Lung (tissue), 12 donors: ENCODE measurements around the gene CORO7. TPM values are rescaled to one million over a fixed set of nuclear protein-coding genes. Genes with fewer than 3 reads are reported as not detected.
A peak's percentile ranks its signal among the peaks of the same experiment; 100 is the strongest.

Experiments
- ATAC-seq: fragments of 200-7000 bp; cut with Tn5 transposase; one replicate; pipeline ENCODE4 v1.9.1; 2020; ENCODE audit warnings: moderate number of reproducible peaks; ENCODE audit not compliant: insufficient read depth, low FRiP score
- DNase-seq, 3 donors: peaks; one replicate each; pipeline ENCODE4 v3.0.0-alpha.2; 2013 to 2017
- H3K27ac ChIP-seq, 2 donors: one replicate each; pipeline ENCODE4 v1.5.1; 2013; ENCODE audit warnings: mild to moderate bottlenecking in 2 of 2, moderate library complexity in 2 of 2, control low read depth in 1 of 2, inconsistent platforms in 1 of 2, low read depth in 1 of 2, low read length in 1 of 2
- H3K27me3 ChIP-seq, 3 donors: one replicate each; pipeline ENCODE4 v1.5.1; 2013; ENCODE audit warnings: low read length in 2 of 3; ENCODE audit not compliant: control insufficient read depth in 3 of 3, insufficient read depth in 3 of 3
- H3K36me3 ChIP-seq, 4 donors: one replicate each; pipeline ENCODE4 v1.5.1; 2013; ENCODE audit warnings: low read length in 4 of 4, mild to moderate bottlenecking in 1 of 4, moderate library complexity in 1 of 4; ENCODE audit not compliant: control insufficient read depth in 4 of 4, insufficient read depth in 4 of 4
- H3K4me1 ChIP-seq, 5 donors: one replicate each; pipeline ENCODE4 v1.5.1; 2013; ENCODE audit warnings: low read length in 5 of 5, mild to moderate bottlenecking in 2 of 5, moderate library complexity in 1 of 5; ENCODE audit not compliant: control insufficient read depth in 5 of 5, insufficient read depth in 5 of 5
- H3K4me3 ChIP-seq: one replicate; pipeline ENCODE4 v1.5.1; 2013; ENCODE audit warnings: mild to moderate bottlenecking, control low read depth, moderate library complexity
- H3K9ac ChIP-seq, 2 donors: one replicate each; pipeline ENCODE4 v1.5.1; 2013; ENCODE audit warnings: low read length in 2 of 2, control low read depth in 1 of 2; ENCODE audit not compliant: insufficient read depth in 1 of 2
- H3K9me3 ChIP-seq, 4 donors: one replicate each; pipeline ENCODE4 v1.5.1; 2013; ENCODE audit warnings: low read length in 3 of 4, mild to moderate bottlenecking in 1 of 4, moderate library complexity in 1 of 4; ENCODE audit not compliant: control insufficient read depth in 4 of 4, insufficient read depth in 3 of 4
- CTCF ChIP-seq: IDR thresholded peaks from 2 replicates; pipeline ENCODE4 v1.5.1; 2012; ENCODE audit warnings: mild to moderate bottlenecking; ENCODE audit errors: control extremely low read depth, extremely low read depth
- whole genome bisulfite sequencing, 2 donors: extraction: QIAGEN DNeasy Blood & Tissue Kit; methylation state at CpG; one replicate each; pipeline ENCODE4 v1.1.7; 2013; 5-methylcytosine and 5-hydroxymethylcytosine counted together
- polyA plus RNA-seq, 2 donors: library from polyadenylated mRNA; stranded (reverse); fragments of 200-250 nt; gene quantifications; one replicate each; pipeline ENCODE4 v1.2.1, GENCODE V29; 2013
- total RNA-seq, 2 donors: library from RNA; depleted of rRNA in 1 of 2; stranded (reverse); fragments of >200 nt in 1 of 2; gene quantifications; one replicate each; pipeline ENCODE4 v1.2.1, GENCODE V29; 2014 to 2021
- donor health status: control.
- donor health status: control.
- donor health status: Bipolar disorder and iron deficiency.
- donor health status: healthy.
- donor health status: DM: yes; HTN: yes; CAD: no.

The CORO7 gene
- total and polyA plus RNA-seq, 4 donors, result 27.8 to 86.2 (median 46.1) TPM

- H3K36me3 ChIP-seq, result no peaks in the 10 kb centered on the region
- DNase-seq (peak in 1 of 3 donors; percentile 13), ATAC-seq (no peak)
- peak overlapping the region; percentile 3 to 78 for H3K27ac ChIP-seq
- H3K4me1 ChIP-seq, result peaks cover 11 to 75% (median 68%) of the 10 kb centered on the region in 5 donors
- H3K9ac ChIP-seq, result peak overlapping the region in 1 of 2 donors; percentile 11
- no peak overlapping the region for H3K4me3 ChIP-seq
- H3K27me3 ChIP-seq, result no peaks in the 10 kb centered on the region
- H3K9me3 ChIP-seq, result no peaks in the 10 kb centered on the region
- 56 to 69% methylated on average over 16 of the region's 16 CpGs for WGBS, 2 donors
- TF ChIP-seq CTCF, result no peak
Observed at GRCh38 chr16:4320571-4321137, 95.7 kb downstream of the CORO7 start.

- DNase-seq (peak in 1 of 3 donors; percentile 26), ATAC-seq (no peak)
- Histone ChIP-seq H3K27ac (peak overlapping the region in 1 of 2 donors; percentile 78), H3K4me3 (no peak overlapping the region), H3K36me3 (no peaks in the 10 kb centered on the region), H3K27me3 (no peaks in the 10 kb centered on the region), H3K4me1 (peaks cover 11 to 69% (median 64%) of the 10 kb centered on the region in 5 donors), H3K9me3 (no peaks in the 10 kb centered on the region), H3K9ac (no peak overlapping the region)
- 53 to 69% methylated on average over 35 to 37 of the region's 37 CpGs for WGBS, 2 donors
- TF ChIP-seq CTCF, result no peak
Observed at GRCh38 chr16:4319454-4320421, 96.7 kb downstream of the CORO7 start.

- Histone ChIP-seq H3K9me3 (no peaks in the 10 kb centered on the region), H3K4me1 (peaks cover 10 to 64% (median 58%) of the 10 kb centered on the region in 5 donors), H3K4me3 (no peak overlapping the region), H3K27me3 (no peaks in the 10 kb centered on the region), H3K9ac (no peak overlapping the region), H3K36me3 (no peaks in the 10 kb centered on the region), H3K27ac (peak overlapping the region in 1 of 2 donors; percentile 94)
- ATAC-seq (no peak), DNase-seq (no peak)
- no peak for TF ChIP-seq CTCF
- 71 to 86% methylated on average over 4 to 5 of the region's 5 CpGs for whole genome bisulfite sequencing, 2 donors
Observed at GRCh38 chr16:4318967-4319366, 97.4 kb downstream of the CORO7 start.
